ENCODE measurements around the gene MST1. TPM values are rescaled to one million over a fixed set of nuclear protein-coding genes. Genes with fewer than 3 reads are reported as not detected.

Gene MST1
- total and polyA plus RNA-seq, 2 of the 4 experiments (the other 2 are of a cell fraction), result 1.3 to 13.0 TPM

- H2AK5ac ChIP-seq (ENCODE audit: low read depth, low read length), result no peak overlapping the region; the same call in 1 of the 2 replicates
- H3K9ac ChIP-seq (ENCODE audit: low read depth, low read length), result no peak overlapping the region
- DNase-seq, result peak; percentile 31
- no peak overlapping the region for H2BK20ac ChIP-seq (ENCODE audit: low read depth, low read length)
- intact Hi-C loops (cut with micrococcal nuclease), result no loop called here
- H3K4me1 ChIP-seq (ENCODE audit: control insufficient read depth, insufficient read depth, low read length), result peaks cover 3% of the 10 kb centered on the region; the same call in 1 of the 2 replicates
- no peak overlapping the region for H3K4me3 ChIP-seq (ENCODE audit: insufficient read depth, low read depth, low read length)
- H4K8ac ChIP-seq (ENCODE audit: low read depth in 2 of 2, low read length in 2 of 2), result no peak overlapping the region
- no peaks in the 10 kb centered on the region for H3K9me1 ChIP-seq (ENCODE audit: insufficient read depth, low read length)
- H3K4me2 ChIP-seq (ENCODE audit: low read depth, low read length), result no peak overlapping the region
- no peak overlapping the region for H3K18ac ChIP-seq (ENCODE audit: low read depth, low read length)
- no peak overlapping the region for H2BK120ac ChIP-seq (ENCODE audit: low read depth, low read length)
- H4K5ac ChIP-seq (ENCODE audit: low read depth, low read length), result no peak overlapping the region
- no peak overlapping the region for H3K23ac ChIP-seq (ENCODE audit: low read depth, low read length)
- in situ Hi-C loops (cut with MboI; ENCODE audit: low sequenced_read_pairs), result no loop called here
- peak overlapping the region; percentile 67 for H2AFZ ChIP-seq (replicated peaks; ENCODE audit: low read length, poor library complexity)
- no TSS peak for BruUV-seq (replicated peaks)
- dilution Hi-C loops (cut with HindIII; ENCODE audit: low sequenced_read_pairs, unreplicated experiment), result no loop called here
- TF ChIP-seq FOS (IDR thresholded peaks at IDR 0.05; ENCODE audit: low read depth, low read length) (0 out of 2 replicates have a peak, but pooled peaks have one; percentile 7), POLR2A (IDR thresholded peaks at IDR 0.05; ENCODE audit: low read depth, low read length) (no peak), BHLHE40 (IDR thresholded peaks at IDR 0.05; ENCODE audit: low read depth, low read length) (peak; percentile 28; the same call in 1 of the 2 replicates)
- H3K56ac ChIP-seq (ENCODE audit: extremely low read depth, insufficient read depth, low read length), result no peak overlapping the region
- H3K27ac ChIP-seq (ENCODE audit: insufficient read depth, low read length), result no peak overlapping the region
- H3K14ac ChIP-seq (replicated peaks; ENCODE audit: low read depth, low read length), result no peak overlapping the region
- no peak overlapping the region for H2BK15ac ChIP-seq (ENCODE audit: low read depth, low read length)
- H4K20me1 ChIP-seq (ENCODE audit: insufficient read depth, low read length), result no peaks in the 10 kb centered on the region
- no peaks in the 10 kb centered on the region for H3K36me3 ChIP-seq (ENCODE audit: control insufficient read depth, insufficient read depth, low read length)
- H4K91ac ChIP-seq (ENCODE audit: insufficient read depth, low read depth, low read length), result no peak overlapping the region
- no peak overlapping the region for H2BK5ac ChIP-seq (ENCODE audit: low read depth, low read length, poor library complexity, severe bottlenecking)
- no peak overlapping the region for H2AK9ac ChIP-seq (replicated peaks; ENCODE audit: low read depth, low read length, poor library complexity)
- H3K4ac ChIP-seq (ENCODE audit: low read depth, low read length), result no peak overlapping the region
- no peaks in the 10 kb centered on the region for H3K9me3 ChIP-seq (ENCODE audit: control insufficient read depth, insufficient read depth, low read length)
- ChIA-PET POLR2A (ENCODE audit: unreplicated experiment) (no interaction called here), CTCF (no interaction called here)
- no peak for ATAC-seq (ENCODE audit: low read depth)
- H3K79me1 ChIP-seq (ENCODE audit: low read depth in 1 of 2, low read length in 2 of 2), result no peaks in the 10 kb centered on the region
- peaks cover 26% of the 10 kb centered on the region for H3K27me3 ChIP-seq (ENCODE audit: control insufficient read depth, insufficient read depth, low read length)
- 60% methylated on average over 1 of the region's 8 CpGs; no CpG with 5 or more reads in 1 of the 2 experiments for WGBS, 2 experiments (ENCODE audit: extremely low coverage in 2 of 2, insufficient read length in 1 of 2)
These were observed 50.8 kb downstream of the MST1 start for GRCh38 chr3:49638445-49638844.
